Left colon (tissue), 2 donors: ENCODE measurements around the gene PIEZO2. TPM values are rescaled to one million over a fixed set of nuclear protein-coding genes. Genes with fewer than 3 reads are reported as not detected.

Experiments used
- ATAC-seq: fragments of 200-7000 bp; cut with Tn5 transposase; one replicate; pipeline ENCODE4 v1.9.1; 2020; ENCODE audit warnings: mild to moderate bottlenecking, moderate library complexity
- DNase-seq, 2 donors: peaks; one replicate each; pipeline ENCODE4 v3.0.0-alpha.2; 2020
- intact Hi-C, 2 donors: fragments of 100-400 bp; cut with DNase I in 1 of 2; cut with micrococcal nuclease in 1 of 2; formaldehyde crosslinking; loops; one replicate each; pipeline versions ENCODE4 v1.11.2 to v1.14.0; 2022; cut with DNase I, micrococcal nuclease
- total RNA-seq, 2 donors: library from RNA; stranded (reverse); fragmentation: NEBNext Ultra II Directional; extraction: Animal tissue kit (Norgen Biotek cat#: 25700); gene quantifications; one replicate each; pipeline ENCODE4 v1.2.1, GENCODE V29; 2021
- donor health status: DM: no; HTN: no; CAD: no.
- donor health status: DM: yes; HTN: yes; CAD: no.

Gene PIEZO2
- total RNA-seq, 2 donors from 2014 or later: 1.3 to 1.4 TPM

- DNase-seq (no peak), ATAC-seq (no peak)
- intact Hi-C loops: no loop called here
Measured at GRCh38 chr18:11089931-11090715, 59.2 kb downstream of the PIEZO2 start.

DNA sequence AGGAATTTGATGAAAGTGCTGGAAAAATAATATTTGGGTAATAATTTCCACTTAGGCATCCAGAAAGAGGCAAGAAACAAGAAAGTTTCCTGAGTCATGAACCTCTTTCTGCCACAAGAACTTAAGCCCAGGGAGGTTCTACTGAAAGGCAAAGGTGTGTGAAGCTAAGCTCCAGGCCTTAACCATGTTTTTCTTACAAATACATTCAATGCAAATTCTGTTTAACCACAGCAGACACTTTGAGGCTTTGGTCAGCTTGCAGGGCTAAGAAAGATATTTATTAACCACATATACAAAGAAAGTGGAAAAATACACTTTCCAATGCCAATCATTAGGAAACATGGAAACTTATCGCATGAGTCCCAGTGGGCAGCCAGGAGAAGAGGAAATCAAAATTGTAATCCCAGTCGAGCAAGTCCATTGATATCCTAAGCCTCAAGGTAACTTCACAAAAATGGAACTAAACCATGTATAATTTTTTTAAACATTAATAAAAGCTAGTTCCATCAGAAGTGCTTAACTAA is 68.3 kb downstream of the PIEZO2 start:
- DNase-seq (no peak), ATAC-seq (no peak)
- intact Hi-C loops: no loop called here

DNA sequence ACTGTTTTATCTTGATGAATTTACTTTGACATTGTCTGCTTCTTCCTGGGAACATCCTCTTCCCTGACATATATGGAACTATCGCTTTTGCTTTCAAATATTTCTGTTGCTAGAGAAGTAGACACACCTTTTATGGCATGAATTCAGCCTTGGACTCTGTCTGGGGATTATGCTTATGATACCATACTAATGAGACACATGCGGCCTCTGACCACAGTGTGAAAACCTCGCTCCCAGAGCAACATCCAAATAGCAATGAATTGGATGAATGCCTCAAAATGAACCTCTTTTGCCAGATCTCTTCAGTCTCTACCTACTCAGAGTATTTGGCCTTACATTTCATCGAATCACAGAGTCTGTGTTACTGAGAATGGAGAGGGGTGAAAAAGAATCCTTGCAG is 70.9 kb downstream of the PIEZO2 start:
- DNase-seq: no peak
- intact Hi-C loops: no loop called here
- no peak for ATAC-seq

DNA sequence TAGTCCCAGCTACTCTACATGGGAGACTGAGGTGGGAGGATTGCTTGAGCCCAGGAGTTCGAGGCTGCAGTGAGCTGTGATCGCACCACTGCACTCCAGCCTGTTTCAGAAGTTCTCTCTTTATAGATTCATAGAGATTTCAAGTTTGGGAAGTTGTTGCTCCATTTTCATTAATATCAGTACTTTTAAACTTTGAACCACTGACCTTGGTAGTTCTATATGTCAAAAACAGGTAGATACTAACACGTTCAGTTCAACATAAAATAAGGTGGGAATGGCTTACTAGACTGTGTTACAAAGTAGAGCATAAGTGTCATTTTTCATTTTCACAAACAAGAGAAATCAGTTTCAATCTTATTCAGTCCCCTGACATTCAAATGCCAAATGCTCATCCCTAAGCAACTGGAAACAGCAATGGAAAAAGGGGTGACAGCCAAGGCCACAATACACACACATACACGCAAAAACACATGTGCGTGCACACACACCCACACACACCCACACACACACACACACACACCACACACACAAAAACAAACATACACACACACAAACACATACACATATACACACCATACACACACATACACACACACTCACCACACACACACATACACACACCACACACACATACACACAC is 71.7 kb downstream of the PIEZO2 start:
- intact Hi-C loops: no loop called here
- ATAC-seq: no peak
- DNase-seq: no peak

DNA sequence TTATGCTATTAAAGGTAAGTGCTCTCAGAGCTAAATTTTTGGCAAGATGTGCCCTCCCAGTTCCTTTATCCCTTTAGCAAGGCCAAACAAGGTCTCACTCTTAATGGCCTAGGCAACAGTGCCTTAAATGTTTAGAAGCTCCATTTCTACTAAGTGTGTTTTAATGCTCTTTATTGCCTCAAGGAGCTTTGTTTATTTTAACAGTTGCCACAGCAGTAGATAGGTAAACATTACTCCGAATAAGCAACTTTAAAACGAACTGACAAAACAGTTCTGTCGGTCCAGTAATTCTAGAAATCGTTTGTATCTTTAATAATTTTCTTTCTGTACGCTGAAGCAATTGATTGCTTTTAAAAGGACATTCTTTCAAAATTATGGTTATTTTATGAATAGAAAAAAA is 74.5 kb downstream of the PIEZO2 start:
- DNase-seq (no peak), ATAC-seq (no peak)
- intact Hi-C loops: no loop called here

- intact Hi-C loops: no loop called here
- no peak for DNase-seq
- ATAC-seq: no peak
Measured at GRCh38 chr18:11073971-11074370, 75.4 kb downstream of the PIEZO2 start.

DNA sequence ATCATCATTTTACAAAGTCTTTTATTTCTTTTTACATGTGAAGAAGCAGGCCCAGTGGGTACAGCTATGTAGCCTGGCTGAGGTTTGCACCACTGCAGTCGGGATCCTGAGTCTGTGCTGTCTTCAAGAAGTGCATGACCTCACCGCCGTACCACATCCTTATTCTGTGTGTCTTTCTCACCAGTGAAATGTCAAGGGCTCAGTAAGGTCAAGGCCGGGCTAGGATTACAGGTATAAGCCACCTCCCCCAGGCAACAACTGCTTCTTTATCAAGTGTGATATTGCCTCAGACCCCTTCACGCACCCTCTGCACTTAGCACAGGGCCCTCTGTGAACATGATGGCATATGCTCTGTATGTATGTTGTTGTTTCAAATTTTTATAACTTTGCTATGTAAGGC is 76.7 kb downstream of the PIEZO2 start:
- no peak for ATAC-seq
- intact Hi-C loops: no loop called here
- no peak for DNase-seq

GRCh38 chr18:11071300-11071699 is 78.1 kb downstream of the PIEZO2 start:
- no peak for DNase-seq
- no peak for ATAC-seq
- intact Hi-C loops: no loop called here

GRCh38 chr18:11070593-11070992 is 78.8 kb downstream of the PIEZO2 start:
- ATAC-seq (no peak), DNase-seq (no peak)
- intact Hi-C loops: no loop called here

GRCh38 chr18:11066038-11066437 is 83.3 kb downstream of the PIEZO2 start:
- DNase-seq (no peak), ATAC-seq (no peak)
- intact Hi-C loops: no loop called here

- ATAC-seq: no peak
- intact Hi-C loops: no loop called here
- DNase-seq: no peak
Measured at GRCh38 chr18:11064727-11065460, 84.5 kb downstream of the PIEZO2 start.

GRCh38 chr18:11064106-11064505 is 85.3 kb downstream of the PIEZO2 start:
- intact Hi-C loops: no loop called here
- ATAC-seq (no peak), DNase-seq (no peak)

- intact Hi-C loops: no loop called here
- ATAC-seq (no peak), DNase-seq (no peak)
Measured at GRCh38 chr18:11055721-11056120, 93.6 kb downstream of the PIEZO2 start.

DNA sequence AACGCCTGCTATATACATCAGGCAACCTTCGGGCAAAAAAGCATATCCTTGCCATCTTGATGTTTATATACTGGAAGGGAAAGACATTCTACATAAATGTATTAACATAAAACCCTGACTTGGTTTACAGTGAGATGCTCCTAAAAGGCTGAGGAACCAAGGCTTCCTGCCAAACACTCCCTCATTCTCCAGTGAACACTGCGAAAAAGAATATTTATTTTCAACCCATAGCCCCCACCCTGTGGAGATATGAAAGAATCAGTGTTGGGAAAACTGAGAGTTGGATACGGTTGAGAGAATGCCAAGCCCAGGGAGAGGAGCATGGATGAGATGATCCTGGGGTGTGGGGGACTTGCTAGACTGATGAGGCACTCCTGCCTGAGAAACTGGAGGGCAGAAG is 94.9 kb downstream of the PIEZO2 start:
- intact Hi-C loops: no loop called here
- ATAC-seq (no peak), DNase-seq (no peak)

DNA sequence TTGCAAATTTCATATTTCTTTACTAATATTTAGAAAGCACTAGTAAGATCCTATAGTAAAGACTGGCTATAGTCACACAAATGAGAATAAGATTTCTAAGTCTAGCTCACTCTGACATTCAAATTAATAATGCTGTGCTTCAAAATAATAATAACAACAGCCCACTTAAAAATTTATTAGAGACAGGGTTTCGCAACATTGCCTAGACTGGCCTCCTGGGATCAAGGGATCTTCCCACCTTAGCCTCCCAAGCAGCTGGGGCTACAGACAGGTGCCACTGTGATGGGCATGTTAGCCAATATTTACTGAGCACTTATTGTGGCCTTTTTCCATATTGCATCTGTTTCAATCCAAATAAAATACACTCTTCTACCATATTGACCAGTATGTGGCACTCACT is 96.1 kb downstream of the PIEZO2 start:
- intact Hi-C loops: no loop called here
- no peak for ATAC-seq
- DNase-seq: no peak

DNA sequence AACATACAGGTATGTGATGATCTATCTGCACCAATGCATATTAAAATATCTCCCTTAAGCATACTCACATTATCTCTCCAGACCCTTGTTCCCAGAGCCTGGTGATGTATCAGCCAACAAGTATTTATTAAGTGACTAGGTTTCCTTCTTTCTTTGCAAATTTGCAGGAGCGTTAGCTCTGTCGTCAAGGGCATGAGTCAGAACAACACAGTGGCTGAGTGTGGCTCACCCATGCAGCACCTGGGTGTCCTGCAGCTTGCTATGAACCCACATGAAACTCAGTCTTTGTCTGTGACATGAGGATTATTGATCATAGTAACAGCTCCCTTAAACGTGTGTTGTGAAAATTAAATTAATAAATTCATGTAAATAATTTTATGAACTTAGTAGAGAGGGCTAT is 96.6 kb downstream of the PIEZO2 start:
- ATAC-seq (no peak), DNase-seq (no peak)
- intact Hi-C loops: no loop called here

DNA sequence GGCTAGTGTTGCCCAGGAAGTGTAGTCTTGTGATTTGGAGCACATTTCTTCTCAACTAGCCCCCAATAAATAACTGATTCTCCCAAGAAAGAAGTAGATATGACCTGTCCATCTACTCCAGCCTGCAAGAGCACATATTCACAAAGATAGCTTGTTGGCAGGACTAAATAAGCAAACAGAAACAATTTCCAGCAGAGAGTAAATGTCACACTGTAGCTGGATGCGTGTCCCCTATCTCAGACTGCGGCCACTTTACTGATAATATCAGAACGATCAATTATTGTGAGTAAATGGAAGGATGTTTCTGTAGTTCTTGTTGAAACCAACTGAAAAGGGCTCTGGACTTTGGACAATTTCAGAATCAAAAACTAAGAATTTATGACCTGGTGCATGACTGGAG is 97.9 kb downstream of the PIEZO2 start:
- intact Hi-C loops: no loop called here
- ATAC-seq: no peak
- no peak for DNase-seq

GRCh38 chr18:11050966-11051365 is 98.4 kb downstream of the PIEZO2 start:
- ATAC-seq (no peak), DNase-seq (no peak)
- intact Hi-C loops: no loop called here

DNA sequence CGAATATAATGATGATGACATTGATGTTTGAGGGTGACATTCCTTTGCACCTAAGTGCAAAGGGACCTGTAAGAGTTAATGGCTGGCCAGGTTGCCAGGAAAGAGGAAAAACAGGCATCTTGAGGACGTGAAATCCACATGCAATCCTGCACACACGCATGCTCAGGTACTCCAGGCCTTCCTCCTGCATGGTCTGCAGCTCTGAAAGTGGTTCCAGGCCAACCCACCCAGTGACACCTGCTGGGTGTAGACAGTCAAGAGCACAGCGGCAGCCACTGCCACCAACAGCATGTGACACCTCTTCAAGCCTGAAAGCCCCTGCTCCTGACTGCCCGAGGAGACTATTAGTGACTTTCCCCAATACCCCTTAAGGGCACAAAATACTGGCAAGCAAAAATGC is 101.6 kb downstream of the PIEZO2 start:
- ATAC-seq (no peak), DNase-seq (no peak)
- intact Hi-C loops: no loop called here

DNA sequence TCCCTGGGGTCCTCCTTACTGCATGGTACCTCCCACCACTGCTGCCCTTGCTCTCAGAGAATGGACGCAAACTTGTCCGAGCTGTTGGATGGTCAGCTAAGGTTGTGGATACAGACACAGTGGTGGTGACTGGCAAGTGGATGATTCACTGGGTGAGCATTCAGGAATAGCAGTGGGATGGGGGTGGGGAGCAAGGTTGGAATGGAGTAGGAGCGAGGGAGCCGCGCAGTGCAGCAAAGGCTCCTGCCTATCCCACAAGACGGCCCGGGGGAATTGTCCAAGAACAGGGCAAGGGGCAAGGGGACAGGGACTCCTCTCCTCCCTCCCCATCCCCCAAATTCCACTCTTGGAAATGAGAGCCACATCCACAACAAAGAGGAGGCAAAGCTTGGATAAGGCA is 102.2 kb downstream of the PIEZO2 start:
- DNase-seq: no peak
- intact Hi-C loops: no loop called here
- no peak for ATAC-seq
